Astrocyte (in vitro differentiated cells and primary cell): ENCODE results near the gene GTPBP2. TPM values are rescaled to one million over a fixed set of nuclear protein-coding genes. Genes with fewer than 3 reads are reported as not detected.

Experiments used
- DNase-seq: peaks from one replicate; pipeline ENCODE4 v3.0.0-alpha.2; 2010; ENCODE audit warnings: low read depth
- FAIRE-seq: peaks from 2 replicates; lab custom pipeline; 2011; peaks lifted over from hg19 to GRCh38; lab: Jason Lieb, UNC
- H2AFZ ChIP-seq: 2 replicates; pipeline ENCODE4 v1.6.0; 2012; ENCODE audit warnings: low read depth, low read length, inconsistent platforms
- H3K27ac ChIP-seq: 2 replicates; pipeline ENCODE4 v1.5.1; 2011; ENCODE audit warnings: low read depth, low read length, inconsistent platforms
- H3K27me3 ChIP-seq: 2 replicates; pipeline ENCODE4 v1.6.0; 2011; ENCODE audit warnings: low read length, inconsistent platforms; ENCODE audit not compliant: insufficient read depth
- H3K36me3 ChIP-seq: 2 replicates; pipeline ENCODE4 v1.5.1; 2011; ENCODE audit warnings: low read length, inconsistent platforms; ENCODE audit not compliant: insufficient read depth
- H3K4me1 ChIP-seq: 2 replicates; pipeline ENCODE4 v1.5.1; 2011; ENCODE audit warnings: low read length, inconsistent platforms; ENCODE audit not compliant: insufficient read depth
- H3K4me2 ChIP-seq: 2 replicates; pipeline ENCODE4 v1.6.0; 2012; ENCODE audit warnings: low read length, inconsistent platforms
- H3K4me3 ChIP-seq: 2 replicates; pipeline ENCODE4 v1.5.1; 2011; ENCODE audit warnings: low read depth, mild to moderate bottlenecking, low read length, inconsistent platforms; ENCODE audit not compliant: insufficient read depth
- H3K79me2 ChIP-seq: 2 replicates; pipeline ENCODE4 v1.6.0; 2012; ENCODE audit warnings: mild to moderate bottlenecking, low read length, inconsistent platforms; ENCODE audit not compliant: insufficient read depth
- H3K9ac ChIP-seq: 2 replicates; pipeline ENCODE4 v1.6.0; 2012; ENCODE audit warnings: mild to moderate bottlenecking, low read length, inconsistent platforms
- H3K9me3 ChIP-seq: 2 replicates; pipeline ENCODE4 v1.5.1; 2012; ENCODE audit warnings: low read depth, mild to moderate bottlenecking, low read length, inconsistent platforms; ENCODE audit not compliant: insufficient read depth
- H4K20me1 ChIP-seq: 2 replicates; pipeline ENCODE4 v1.6.0; 2012; ENCODE audit warnings: low read length, inconsistent platforms; ENCODE audit not compliant: insufficient read depth
- H3K27ac Mint-ChIP-seq: one replicate; pipeline ENCODE4 v1.8.0; 2021; ENCODE audit warnings: mild to moderate bottlenecking, mixed read lengths; ENCODE audit not compliant: unreplicated experiment
- H3K27me3 Mint-ChIP-seq: one replicate; pipeline ENCODE4 v1.8.0; 2021; ENCODE audit warnings: low read depth, mixed read lengths; ENCODE audit not compliant: unreplicated experiment
- H3K36me3 Mint-ChIP-seq: one replicate; pipeline ENCODE4 v1.8.0; 2021; ENCODE audit warnings: low read depth, mixed read lengths; ENCODE audit not compliant: unreplicated experiment
- H3K4me1 Mint-ChIP-seq: one replicate; pipeline ENCODE4 v1.8.0; 2021; ENCODE audit warnings: low read depth, mixed read lengths; ENCODE audit not compliant: unreplicated experiment
- H3K4me3 Mint-ChIP-seq: one replicate; pipeline ENCODE4 v1.8.0; 2021; ENCODE audit warnings: mild to moderate bottlenecking, moderate library complexity, mixed read lengths; ENCODE audit not compliant: unreplicated experiment
- H3K9me3 Mint-ChIP-seq: one replicate; pipeline ENCODE4 v1.8.0; 2021; ENCODE audit warnings: mild to moderate bottlenecking, mixed read lengths; ENCODE audit not compliant: unreplicated experiment
- CTCF ChIP-seq: IDR thresholded peaks from 2 replicates; pipeline ENCODE4 v1.5.1; 2011; ENCODE audit warnings: low read depth, mild to moderate bottlenecking, inconsistent platforms, low read length, moderate library complexity; ENCODE audit not compliant: insufficient read depth
- EZH2 ChIP-seq: IDR thresholded peaks from 2 replicates; pipeline ENCODE4 v1.6.1; 2012; ENCODE audit warnings: mild to moderate bottlenecking, low read length, inconsistent platforms; ENCODE audit not compliant: insufficient read depth
- total RNA-seq: library from RNA; stranded (reverse); gene quantifications from 2 replicates; pipeline ENCODE4 v1.2.1, GENCODE V29; 2021

Gene GTPBP2
- total RNA-seq, 1 donor from 2014 or later: 86.6 TPM

GRCh38 chr6:43622541-43622940 is 6.5 kb downstream of the GTPBP2 start:
- peaks cover 15% of the 10 kb centered on the region for H4K20me1 ChIP-seq
- Mint-ChIP-seq H3K27me3 (no peaks in the 10 kb centered on the region), H3K4me1 (peaks cover 16% of the 10 kb centered on the region), H3K4me3 (no peak overlapping the region), H3K36me3 (peaks cover 52% of the 10 kb centered on the region), H3K9me3 (no peaks in the 10 kb centered on the region), H3K27ac (no peak overlapping the region)
- FAIRE-seq: no peak
- no peak overlapping the region for H3K4me3 ChIP-seq
- H3K27me3 ChIP-seq: no peaks in the 10 kb centered on the region
- H3K9ac ChIP-seq: no peak overlapping the region
- TF ChIP-seq CTCF (no peak), EZH2 (no peak)
- H3K79me2 ChIP-seq: peaks cover 36% of the 10 kb centered on the region
- peaks cover 13% of the 10 kb centered on the region for H3K4me1 ChIP-seq
- H3K4me2 ChIP-seq: no peak overlapping the region
- H3K27ac ChIP-seq: no peak overlapping the region
- peaks cover 62% of the 10 kb centered on the region for H3K36me3 ChIP-seq
- DNase-seq: no peak
- no peak overlapping the region for H2AFZ ChIP-seq
- no peaks in the 10 kb centered on the region for H3K9me3 ChIP-seq

GRCh38 chr6:43621836-43622180 is 7.3 kb downstream of the GTPBP2 start:
- H3K36me3 Mint-ChIP-seq: peaks cover 50% of the 10 kb centered on the region
- DNase-seq (no peak), FAIRE-seq (no peak)
- H3K9ac ChIP-seq: no peak overlapping the region
- H3K9me3 ChIP-seq: no peaks in the 10 kb centered on the region
- no peaks in the 10 kb centered on the region for H3K27me3 Mint-ChIP-seq
- H3K27me3 ChIP-seq: no peaks in the 10 kb centered on the region
- H3K4me3 Mint-ChIP-seq: no peak overlapping the region
- H3K79me2 ChIP-seq: peaks cover 29% of the 10 kb centered on the region
- no peaks in the 10 kb centered on the region for H3K9me3 Mint-ChIP-seq
- peaks cover 10% of the 10 kb centered on the region for H3K4me1 Mint-ChIP-seq
- TF ChIP-seq CTCF: no peak
- no peak for TF ChIP-seq EZH2
- no peak overlapping the region for H3K27ac Mint-ChIP-seq
- H4K20me1 ChIP-seq: peaks cover 15% of the 10 kb centered on the region
- no peak overlapping the region for H3K27ac ChIP-seq
- H2AFZ ChIP-seq: no peak overlapping the region
- H3K4me1 ChIP-seq: peaks cover 6% of the 10 kb centered on the region
- H3K4me3 ChIP-seq: no peak overlapping the region
- H3K4me2 ChIP-seq: no peak overlapping the region
- H3K36me3 ChIP-seq: peaks cover 62% of the 10 kb centered on the region

- no peaks in the 10 kb centered on the region for H3K27me3 ChIP-seq
- H3K27ac Mint-ChIP-seq: no peak overlapping the region
- H3K4me1 ChIP-seq: peaks cover under 1% of the 10 kb centered on the region
- H3K79me2 ChIP-seq: peaks cover 24% of the 10 kb centered on the region
- H3K9ac ChIP-seq: no peak overlapping the region
- peaks cover 45% of the 10 kb centered on the region for H3K36me3 Mint-ChIP-seq
- H3K4me1 Mint-ChIP-seq: peaks cover 7% of the 10 kb centered on the region
- peaks cover 63% of the 10 kb centered on the region for H3K36me3 ChIP-seq
- no peak for TF ChIP-seq CTCF
- no peak for TF ChIP-seq EZH2
- H3K9me3 Mint-ChIP-seq: no peaks in the 10 kb centered on the region
- peaks cover 15% of the 10 kb centered on the region for H4K20me1 ChIP-seq
- no peak overlapping the region for H3K4me3 ChIP-seq
- H3K27ac ChIP-seq: no peak overlapping the region
- no peak overlapping the region for H3K4me2 ChIP-seq
- no peak overlapping the region for H2AFZ ChIP-seq
- H3K4me3 Mint-ChIP-seq: no peak overlapping the region
- H3K9me3 ChIP-seq: no peaks in the 10 kb centered on the region
- FAIRE-seq (no peak), DNase-seq (no peak)
- H3K27me3 Mint-ChIP-seq: no peaks in the 10 kb centered on the region
These were observed 7.8 kb downstream of the GTPBP2 start for GRCh38 chr6:43621078-43621835.
